Measurements from ENCODE around the gene ANKFN1. TPM values are rescaled to one million over a fixed set of nuclear protein-coding genes. Genes with fewer than 3 reads are reported as not detected.

Gene ANKFN1
- total and polyA plus RNA-seq, 2 of the 13 experiments (the other 11 are each of a cell fraction or from before 2014, with no cell fraction given) = not detected

DNA sequence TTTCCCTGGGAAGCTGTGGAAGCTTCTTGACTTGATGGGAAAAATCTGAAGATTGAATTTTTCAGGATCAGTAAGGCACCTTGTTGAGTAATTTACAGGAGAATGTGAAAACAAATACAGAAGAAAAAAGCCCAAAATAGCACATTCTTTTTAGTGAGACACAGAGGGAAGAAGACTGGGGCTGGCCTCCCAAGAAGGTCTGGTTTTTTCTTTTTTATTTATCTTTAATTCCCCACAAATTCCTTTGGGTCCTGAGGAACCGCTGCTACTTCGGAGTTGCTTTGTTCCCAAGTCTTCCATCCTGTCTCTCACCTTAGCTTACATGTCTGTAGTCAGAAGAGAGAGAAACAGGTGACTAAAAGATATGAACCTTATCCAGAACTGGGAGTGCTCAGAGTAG lies 273.6 kb downstream of the ANKFN1 start:
- Histone ChIP-seq H3K9ac (ENCODE audit: insufficient read depth, low read depth, low read length) (no peak overlapping the region), H3K4me3 (replicated peaks in 1 of 3; ENCODE audit: insufficient read depth in 1 of 3, low read depth in 2 of 3, low read length in 3 of 3) (no peak overlapping the region), H3K27me3 (ENCODE audit: control insufficient read depth in 1 of 2, insufficient read depth in 2 of 2, low read length in 2 of 2) (no peaks in the 10 kb centered on the region), H3K27ac (ENCODE audit: extremely low read length, insufficient read depth, low read length) (no peak overlapping the region), H3K36me3 (replicated peaks in 1 of 2; ENCODE audit: control insufficient read depth in 1 of 2, insufficient read depth in 2 of 2, low read length in 2 of 2) (no peaks in the 10 kb centered on the region), H3K4me1 (ENCODE audit: insufficient read depth, low read length) (no peaks in the 10 kb centered on the region), H3K79me2 (ENCODE audit: insufficient read depth, low read length) (no peaks in the 10 kb centered on the region), H4K20me1 (ENCODE audit: insufficient read depth, low read length) (no peaks in the 10 kb centered on the region), H3K4me2 (ENCODE audit: low read depth, low read length) (no peak overlapping the region), H2AFZ (ENCODE audit: low read length) (no peak overlapping the region), H3K9me3 (ENCODE audit: low read length) (no peaks in the 10 kb centered on the region)
- ChIA-PET CTCF (ENCODE audit: low intra/inter-chr PET ratio, low total read pairs) (no interaction called here), POLR2A (no interaction called here)
- in situ Hi-C loops (cut with HindIII; ENCODE audit: extremely low pct_ligation_motif_present, low pct_unique_long_range_greater_than_20kb) = no loop called here
- FAIRE-seq (no peak), ATAC-seq (no peak), DNase-seq (ENCODE audit: low spot score) (no peak)
- TF ChIP-seq TOPORS (CRISPR knock-in tag; IDR thresholded peaks at IDR 0.05) = no peak
- TF ChIP-seq ZNF691 (CRISPR knock-in tag; IDR thresholded peaks at IDR 0.05; ENCODE audit: borderline replicate concordance, low read depth) = no peak
- TF ChIP-seq PHF5A (CRISPR knock-in tag; IDR thresholded peaks at IDR 0.05; ENCODE audit: low read depth, unreplicated experiment) = no peak
- TF ChIP-seq SAP130 (CRISPR knock-in tag; IDR thresholded peaks at IDR 0.05; ENCODE audit: low read depth) = no peak
- no peak for TF ChIP-seq HDAC1 (CRISPR knock-in tag; IDR thresholded peaks at IDR 0.05)
- no peak for TF ChIP-seq NPAS2 (CRISPR knock-in tag; IDR thresholded peaks at IDR 0.05; ENCODE audit: borderline replicate concordance)
- intact Hi-C loops (cut with micrococcal nuclease; ENCODE audit: unreplicated experiment) = no loop called here
- no TSS peak for BruUV-seq (replicated peaks)
- WGBS (ENCODE audit: low lambda C conversion rate) = 1% methylated on average over 2 of the region's 2 CpGs

DNA sequence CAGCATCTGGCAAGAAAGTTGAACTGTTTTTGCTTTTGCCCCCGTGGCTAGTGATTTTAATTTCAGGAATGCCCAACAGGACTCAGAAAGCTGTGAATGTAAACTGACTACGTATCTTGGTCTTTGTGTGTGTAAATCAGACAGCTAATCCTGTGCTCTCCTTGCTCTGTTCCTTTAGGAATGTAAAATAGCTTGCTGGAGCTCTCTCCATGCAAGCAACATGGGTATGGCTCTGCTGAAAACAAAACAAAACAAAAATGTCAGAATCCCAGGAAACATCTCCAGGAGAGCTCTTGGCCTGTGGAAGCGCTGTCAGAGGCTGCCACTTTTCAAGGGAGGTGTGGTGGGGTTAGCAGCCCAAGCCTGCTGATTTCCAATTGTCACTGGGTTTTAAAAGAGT lies 278.5 kb downstream of the ANKFN1 start:
- Histone ChIP-seq H3K4me3 (replicated peaks in 1 of 3; ENCODE audit: insufficient read depth in 1 of 3, low read depth in 2 of 3, low read length in 3 of 3) (no peak overlapping the region), H3K27ac (ENCODE audit: extremely low read length, insufficient read depth, low read length) (no peak overlapping the region), H3K9me3 (ENCODE audit: low read length) (no peaks in the 10 kb centered on the region), H3K4me1 (ENCODE audit: insufficient read depth, low read length) (no peaks in the 10 kb centered on the region), H3K4me2 (ENCODE audit: low read depth, low read length) (no peak overlapping the region), H4K20me1 (ENCODE audit: insufficient read depth, low read length) (no peaks in the 10 kb centered on the region), H3K9ac (ENCODE audit: insufficient read depth, low read depth, low read length) (no peak overlapping the region), H3K27me3 (ENCODE audit: control insufficient read depth in 1 of 2, insufficient read depth in 2 of 2, low read length in 2 of 2) (0 out of 5 replicates have a peak, but pooled peaks cover 0 to 7% of the 10 kb centered on the region in 2 experiments), H3K36me3 (replicated peaks in 1 of 2; ENCODE audit: control insufficient read depth in 1 of 2, insufficient read depth in 2 of 2, low read length in 2 of 2) (no peaks in the 10 kb centered on the region), H2AFZ (ENCODE audit: low read length) (no peak overlapping the region), H3K79me2 (ENCODE audit: insufficient read depth, low read length) (no peaks in the 10 kb centered on the region)
- WGBS (ENCODE audit: low lambda C conversion rate) = 4% methylated on average over 3 of the region's 3 CpGs
- DNase-seq (ENCODE audit: low spot score) (no peak), ATAC-seq (no peak), FAIRE-seq (no peak)
- in situ Hi-C loops (cut with HindIII; ENCODE audit: extremely low pct_ligation_motif_present, low pct_unique_long_range_greater_than_20kb) (no loop called here), intact Hi-C loops (cut with micrococcal nuclease; ENCODE audit: unreplicated experiment) (no loop called here)
- no peak for TF ChIP-seq ZNF780A (CRISPR knock-in tag; IDR thresholded peaks at IDR 0.05)
- no TSS peak for BruUV-seq (replicated peaks)
- ChIA-PET POLR2A (no interaction called here), CTCF (ENCODE audit: low intra/inter-chr PET ratio, low total read pairs) (no interaction called here)

Measured in HepG2 (cell line).